Duodenal mucosa (tissue), 2 donors: ENCODE results near the gene PCSK6.
A peak's percentile ranks its signal among the peaks of the same experiment; 100 is the strongest.
"Not testable (repeated sequence)": the region's sequence is repeated elsewhere in the genome, so short reads cannot be mapped to it uniquely, and the experiment has no call there.

Experiments
- H3K27ac ChIP-seq: one replicate; pipeline ENCODE4 v1.7.0; 2013; ENCODE audit warnings: low read depth, low read length
- H3K27me3 ChIP-seq, 2 donors: one replicate each; pipeline ENCODE4 v1.7.0; 2013; ENCODE audit warnings: low read length in 2 of 2, control low read depth in 1 of 2; ENCODE audit not compliant: insufficient read depth in 2 of 2, control insufficient read depth in 1 of 2
- H3K36me3 ChIP-seq, 2 donors: one replicate each; pipeline ENCODE4 v1.7.0; 2013; ENCODE audit warnings: low read length in 2 of 2, control low read depth in 1 of 2; ENCODE audit not compliant: insufficient read depth in 2 of 2, control insufficient read depth in 1 of 2
- H3K4me1 ChIP-seq, 2 donors: one replicate each; pipeline ENCODE4 v1.7.0; 2013; ENCODE audit warnings: low read length in 2 of 2, control low read depth in 1 of 2; ENCODE audit not compliant: insufficient read depth in 2 of 2, control insufficient read depth in 1 of 2
- H3K4me3 ChIP-seq, 2 donors: one replicate each; pipeline ENCODE4 v1.7.0; 2013; ENCODE audit warnings: low read length in 2 of 2, low read depth in 1 of 2
- H3K9ac ChIP-seq, 2 donors: one replicate each; pipeline ENCODE4 v1.7.0; 2013; ENCODE audit warnings: low read length in 2 of 2, low read depth in 1 of 2
- H3K9me3 ChIP-seq, 2 donors: one replicate each; pipeline ENCODE4 v1.7.0; 2013; ENCODE audit warnings: low read length in 2 of 2, control low read depth in 1 of 2; ENCODE audit not compliant: control insufficient read depth in 1 of 2

Gene PCSK6

GRCh38 chr15:101349047-101349951 is 140.2 kb downstream of the PCSK6 start:
- H3K4me3 ChIP-seq = no peak overlapping the region

GRCh38 chr15:101348643-101349042 is 140.9 kb downstream of the PCSK6 start:
- no peaks in the 10 kb centered on the region for H3K9me3 ChIP-seq
- H3K36me3 ChIP-seq = no peaks in the 10 kb centered on the region
- H3K27me3 ChIP-seq = peaks cover 0 to 3% of the 10 kb centered on the region in 2 donors
- no peak overlapping the region for H3K9ac ChIP-seq
- H3K4me3 ChIP-seq = no peak overlapping the region
- H3K27ac ChIP-seq = no peak overlapping the region
- H3K4me1 ChIP-seq = peaks cover 17 to 21% of the 10 kb centered on the region in 2 donors

More at GRCh38 chr15:101349047-101349951, 140.2 kb downstream of the PCSK6 start:
- Histone ChIP-seq H3K9me3 (no peaks in the 10 kb centered on the region), H3K4me1 (peaks cover 17 to 21% of the 10 kb centered on the region in 2 donors), H3K27ac (no peak overlapping the region), H3K9ac (no peak overlapping the region), H3K36me3 (no peaks in the 10 kb centered on the region), H3K27me3 (peaks cover 0 to 3% of the 10 kb centered on the region in 2 donors)

- no peaks in the 10 kb centered on the region for H3K36me3 ChIP-seq
- H3K9ac ChIP-seq = no peak overlapping the region
- peaks cover 17 to 21% of the 10 kb centered on the region in 2 donors for H3K4me1 ChIP-seq
- no peak overlapping the region for H3K4me3 ChIP-seq
- H3K9me3 ChIP-seq = no peaks in the 10 kb centered on the region
- H3K27me3 ChIP-seq = peaks cover 0 to 3% of the 10 kb centered on the region in 2 donors
- H3K27ac ChIP-seq = no peak overlapping the region
Observed at GRCh38 chr15:101348015-101348414, 141.5 kb downstream of the PCSK6 start.

- Histone ChIP-seq H3K4me1 (peaks cover 17 to 21% of the 10 kb centered on the region in 2 donors), H3K27me3 (peaks cover 0 to 3% of the 10 kb centered on the region in 2 donors), H3K36me3 (no peaks in the 10 kb centered on the region), H3K9me3 (no peaks in the 10 kb centered on the region), H3K4me3 (no peak overlapping the region), H3K27ac (no peak overlapping the region), H3K9ac (no peak overlapping the region)
Observed at GRCh38 chr15:101347454-101347853, 142.1 kb downstream of the PCSK6 start.

- peaks cover 0 to 3% of the 10 kb centered on the region in 2 donors for H3K27me3 ChIP-seq
- peaks cover 17 to 21% of the 10 kb centered on the region in 2 donors for H3K4me1 ChIP-seq
- H3K4me3 ChIP-seq = peak overlapping the region in 1 of 2 donors; percentile 1
- H3K9ac ChIP-seq = no peak overlapping the region
- no peak overlapping the region for H3K27ac ChIP-seq
- no peaks in the 10 kb centered on the region for H3K36me3 ChIP-seq
- H3K9me3 ChIP-seq = no peaks in the 10 kb centered on the region
Observed at GRCh38 chr15:101346928-101347327, 142.6 kb downstream of the PCSK6 start.

GRCh38 chr15:101342056-101342455 is 147.5 kb downstream of the PCSK6 start:
- Histone ChIP-seq H3K27ac (no peak overlapping the region), H3K4me1 (peaks cover 4 to 8% of the 10 kb centered on the region in 2 donors), H3K27me3 (peaks cover 0 to 3% of the 10 kb centered on the region in 2 donors), H3K4me3 (no peak overlapping the region), H3K9me3 (no peaks in the 10 kb centered on the region), H3K36me3 (no peaks in the 10 kb centered on the region), H3K9ac (no peak overlapping the region)

GRCh38 chr15:101338502-101339057 is 150.9 kb downstream of the PCSK6 start:
- Histone ChIP-seq H3K27me3 (no peaks in the 10 kb centered on the region), H3K36me3 (no peaks in the 10 kb centered on the region), H3K4me1 (no peaks in the 10 kb centered on the region), H3K27ac (no peak overlapping the region), H3K9me3 (peaks cover 4 to 5% of the 10 kb centered on the region in 2 donors), H3K4me3 (no peak overlapping the region), H3K9ac (no peak overlapping the region)

- H3K27ac ChIP-seq = no peak overlapping the region
- peaks cover 4 to 5% of the 10 kb centered on the region in 2 donors for H3K9me3 ChIP-seq
- H3K36me3 ChIP-seq = no peaks in the 10 kb centered on the region
- H3K4me3 ChIP-seq = no peak overlapping the region
- H3K4me1 ChIP-seq = no peaks in the 10 kb centered on the region
- no peaks in the 10 kb centered on the region for H3K27me3 ChIP-seq
- H3K9ac ChIP-seq = no peak overlapping the region
Observed at GRCh38 chr15:101337976-101338375, 151.5 kb downstream of the PCSK6 start.

GRCh38 chr15:101333907-101334789 is 155.4 kb downstream of the PCSK6 start:
- H3K27me3 ChIP-seq, H3K9ac ChIP-seq, H3K27ac ChIP-seq, H3K4me1 ChIP-seq, H3K36me3 ChIP-seq, H3K9me3 ChIP-seq: not testable (repeated sequence)
- peak overlapping the region in 1 of 2 donors; percentile 37 for H3K4me3 ChIP-seq
